Thoracic aorta (tissue), 2 donors: ENCODE data around the gene TMC6. TPM values are rescaled to one million over a fixed set of nuclear protein-coding genes. Genes with fewer than 3 reads are reported as not detected.

Source experiments
- ATAC-seq: fragments of 150-250 bp; one replicate; pipeline ENCODE4 v1.8.0; 2017; ENCODE audit warnings: low read depth; ENCODE audit not compliant: insufficient number of reproducible peaks, low FRiP score
- DNase-seq: peaks from one replicate; pipeline ENCODE4 v3.0.0-alpha.2; 2020; ENCODE audit warnings: low spot score
- H3K27ac ChIP-seq, 2 donors: fragments of 200-600 bp; sonication (generic); 1 replicate in 1 of 2; 2 replicates in 1 of 2; pipeline ENCODE4 v1.5.1; 2016; ENCODE audit warnings: mild to moderate bottlenecking in 2 of 2, moderate library complexity in 2 of 2
- H3K27me3 ChIP-seq: fragments of 200-600 bp; sonication (generic); replicated peaks from 2 replicates; pipeline ENCODE4 v1.6.0; 2016; ENCODE audit warnings: mild to moderate bottlenecking; ENCODE audit not compliant: insufficient read depth
- H3K36me3 ChIP-seq: fragments of 200-600 bp; sonication (generic); one replicate; pipeline ENCODE4 v1.5.1; 2016
- H3K4me1 ChIP-seq, 2 donors: fragments of 200-600 bp; sonication (generic); 1 replicate in 1 of 2; 2 replicates in 1 of 2; pipeline versions ENCODE4 v1.5.1 to v1.6.0; 2016; ENCODE audit warnings: low read depth in 2 of 2, mild to moderate bottlenecking in 1 of 2; ENCODE audit not compliant: control insufficient read depth in 1 of 2
- H3K4me3 ChIP-seq: fragments of 200-600 bp; sonication (generic); 2 replicates; pipeline ENCODE4 v1.5.1; 2016; ENCODE audit warnings: mild to moderate bottlenecking
- H3K9me3 ChIP-seq: fragments of 200-600 bp; sonication (generic); 2 replicates; pipeline ENCODE4 v1.5.1; 2016
- CTCF ChIP-seq: fragments of 200-600 bp; sonication (generic); IDR thresholded peaks from one replicate; pipeline ENCODE4 v1.5.1; 2019; ENCODE audit warnings: antibody characterized with exemption
- total RNA-seq, 2 donors: library from RNA; depleted of rRNA; stranded (reverse); fragments of >200 nt; gene quantifications; one replicate each; pipeline versions ENCODE4 v1.1.0 to v1.2.3, GENCODE V29; 2016

The TMC6 gene
- total RNA-seq, 2 donors from 2014 or later, result 22.6 to 44.3 TPM

GRCh38 chr17:78132084-78132676, 3.6 kb upstream of the TMC6 start:
- ATAC-seq (no peak), DNase-seq (no peak)
- Histone ChIP-seq H3K27me3 (no peaks in the 10 kb centered on the region), H3K4me1 (peaks cover 11 to 25% of the 10 kb centered on the region in 2 donors), H3K36me3 (no peaks in the 10 kb centered on the region), H3K9me3 (no peaks in the 10 kb centered on the region), H3K4me3 (peak overlapping the region; percentile 61), H3K27ac (no peak overlapping the region)
- no peak for TF ChIP-seq CTCF

DNA sequence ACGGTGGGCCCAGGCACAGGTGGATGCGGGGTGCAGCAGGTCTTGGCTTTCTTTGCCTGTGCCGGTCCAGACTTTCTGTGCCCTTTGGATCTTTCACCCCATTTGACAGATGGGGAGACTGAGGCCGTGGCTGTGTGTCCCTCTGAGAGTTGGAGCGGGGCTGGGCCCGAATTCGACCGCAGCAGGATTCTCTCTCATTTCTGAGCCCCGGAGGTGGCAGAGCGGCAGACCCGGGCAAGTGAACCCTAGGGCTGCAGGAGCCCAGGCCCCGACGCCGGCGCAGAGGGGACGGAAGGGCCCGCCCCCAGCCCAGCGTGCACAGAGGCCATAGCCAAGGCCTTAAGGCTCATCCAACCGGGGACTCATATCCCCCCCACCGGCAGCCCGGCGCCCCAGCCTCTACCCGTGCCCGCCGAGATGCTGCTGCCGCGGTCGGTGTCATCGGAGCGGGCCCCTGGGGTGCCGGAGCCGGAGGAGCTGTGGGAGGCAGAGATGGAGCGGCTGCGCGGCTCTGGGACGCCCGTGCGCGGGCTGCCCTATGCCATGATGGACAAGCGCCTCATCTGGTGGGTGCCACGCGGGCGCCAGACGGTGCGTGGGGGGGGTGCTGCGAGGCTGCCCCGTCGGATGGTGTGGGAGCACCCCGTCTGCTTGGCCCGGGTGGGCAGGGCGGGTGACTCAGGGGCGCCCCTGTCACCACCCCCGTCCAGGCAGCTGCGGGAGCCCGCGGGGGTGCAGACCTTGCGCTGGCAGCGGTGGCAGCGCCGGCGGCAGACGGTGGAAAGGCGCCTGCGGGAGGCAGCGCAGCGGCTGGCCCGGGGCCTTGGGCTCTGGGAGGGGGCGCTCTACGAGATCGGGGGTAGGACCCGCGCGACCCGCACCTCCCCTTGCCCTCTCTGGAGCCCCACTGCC, 2.9 kb upstream of the TMC6 start:
- Histone ChIP-seq H3K27ac (peak overlapping the region in 1 of 2 donors; percentile 8), H3K27me3 (no peaks in the 10 kb centered on the region), H3K4me3 (peak overlapping the region; percentile 61), H3K36me3 (no peaks in the 10 kb centered on the region), H3K9me3 (no peaks in the 10 kb centered on the region), H3K4me1 (peaks cover 11 to 32% of the 10 kb centered on the region in 2 donors)
- no peak for TF ChIP-seq CTCF
- DNase-seq, result no peak
- no peak for ATAC-seq

DNA sequence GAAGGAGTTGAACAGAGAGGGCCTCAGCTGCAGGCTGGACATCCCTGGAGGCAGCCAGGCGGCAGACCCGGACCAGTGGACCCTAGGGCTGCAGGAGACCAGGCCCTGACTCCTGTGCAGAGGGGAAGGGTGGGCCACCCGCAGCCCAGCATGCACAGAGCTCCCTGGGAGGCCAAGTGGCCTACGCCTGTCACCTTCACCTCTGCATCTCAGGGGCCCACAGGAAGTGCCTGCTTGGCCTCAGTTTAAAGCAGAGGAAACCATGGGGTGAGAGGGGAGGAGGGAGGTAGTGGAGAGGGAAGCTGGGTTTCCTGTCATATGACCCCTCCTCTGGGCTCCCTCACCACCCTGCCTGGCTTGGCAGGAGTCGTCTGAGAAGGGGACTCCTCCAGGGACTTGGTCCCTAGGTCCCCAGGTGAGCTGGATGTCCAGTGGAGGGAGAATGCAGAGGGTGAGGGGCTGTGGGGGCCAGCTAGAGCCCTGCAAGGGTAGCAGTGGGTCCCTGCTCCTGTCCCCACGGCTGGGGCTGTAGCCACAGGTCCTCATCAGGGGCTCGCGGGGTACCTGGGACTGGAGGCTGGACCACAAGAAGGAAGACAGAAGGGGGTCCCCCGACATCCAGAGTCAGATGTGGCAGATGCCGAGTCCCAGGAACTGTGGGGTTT, 2.0 kb upstream of the TMC6 start, which contains the start of gene TMC8:
TMC8 (plus strand) TSS at position 335 of the 665 bp plus-strand sequence. CDS start 818 bp downstream, outside the sequence.
- DNase-seq (no peak), ATAC-seq (no peak)
- Histone ChIP-seq H3K36me3 (no peaks in the 10 kb centered on the region), H3K9me3 (no peaks in the 10 kb centered on the region), H3K27ac (peak within 1 kb of the TSS in 1 of 2 donors; percentile 8), H3K4me1 (peaks cover 16 to 41% of the 10 kb centered on the region in 2 donors), H3K4me3 (peak within 1 kb of the TSS; percentile 61), H3K27me3 (no peaks in the 10 kb centered on the region)
- no peak for TF ChIP-seq CTCF

DNA sequence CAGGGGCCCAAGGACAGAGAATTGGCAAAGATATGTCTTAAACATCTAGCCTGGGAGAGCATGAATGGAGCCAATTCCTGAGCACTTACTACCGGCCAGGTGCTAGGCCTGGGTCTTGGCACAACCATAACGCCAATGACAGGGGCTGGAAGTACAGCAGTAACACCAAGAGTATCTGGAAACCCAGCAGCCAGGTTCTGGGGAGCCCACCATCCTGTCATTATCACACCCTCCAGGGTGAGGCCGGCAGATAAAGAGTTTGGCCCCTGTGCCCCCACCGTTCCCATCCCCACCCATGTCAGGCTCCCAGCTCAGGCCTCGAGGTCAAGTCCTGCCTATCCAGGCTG, 1.5 kb upstream of the TMC6 start:
- no peaks in the 10 kb centered on the region for H3K36me3 ChIP-seq
- no peaks in the 10 kb centered on the region for H3K27me3 ChIP-seq
- ATAC-seq (no peak), DNase-seq (no peak)
- no peak overlapping the region for H3K27ac ChIP-seq
- H3K4me3 ChIP-seq, result peak overlapping the region; percentile 61
- TF ChIP-seq CTCF, result no peak
- H3K4me1 ChIP-seq, result peaks cover 19 to 46% of the 10 kb centered on the region in 2 donors
- H3K9me3 ChIP-seq, result no peaks in the 10 kb centered on the region
